ENCODE results near the gene PTPN4.
"Not testable (repeated sequence)": the region's sequence is repeated elsewhere in the genome, so short reads cannot be mapped to it uniquely, and the experiment has no call there.

Gene PTPN4

DNA sequence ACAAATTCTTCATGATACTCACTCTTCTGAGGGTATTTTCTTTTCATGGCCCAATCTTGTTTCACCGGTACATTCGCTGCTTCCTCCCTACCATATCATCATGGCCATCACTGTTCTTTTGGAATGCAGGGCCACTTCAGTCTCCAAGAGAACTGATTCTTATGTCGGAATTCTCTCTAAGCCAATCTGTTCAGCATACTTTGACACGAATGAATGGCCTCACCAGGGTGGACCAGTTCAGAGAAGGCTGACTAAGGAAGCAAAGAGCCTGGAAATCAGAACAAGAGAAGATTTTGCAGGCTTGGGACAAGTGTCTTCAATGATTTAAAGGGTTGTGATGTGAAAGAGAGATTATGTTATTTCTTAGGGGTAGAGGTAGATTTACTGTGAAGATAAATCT lies 248.1 kb downstream of the PTPN4 start:
- in situ Hi-C loops (cut with MboI; ENCODE audit: low sequenced_read_pairs), result no loop called here

- in situ Hi-C loops (cut with MboI; ENCODE audit: low sequenced_read_pairs), result no loop called here
These were observed 252.6 kb downstream of the PTPN4 start for GRCh38 chr2:120012363-120012762.

- in situ Hi-C loops (cut with MboI; ENCODE audit: low sequenced_read_pairs), result no loop called here
These were observed 253.3 kb downstream of the PTPN4 start, which contains the start of gene EPB41L5 for GRCh38 chr2:120012771-120013596. EPB41L5 (plus strand) TSS chr2:120013077; CDS start chr2:120019085, 6,008 bp downstream.

DNA sequence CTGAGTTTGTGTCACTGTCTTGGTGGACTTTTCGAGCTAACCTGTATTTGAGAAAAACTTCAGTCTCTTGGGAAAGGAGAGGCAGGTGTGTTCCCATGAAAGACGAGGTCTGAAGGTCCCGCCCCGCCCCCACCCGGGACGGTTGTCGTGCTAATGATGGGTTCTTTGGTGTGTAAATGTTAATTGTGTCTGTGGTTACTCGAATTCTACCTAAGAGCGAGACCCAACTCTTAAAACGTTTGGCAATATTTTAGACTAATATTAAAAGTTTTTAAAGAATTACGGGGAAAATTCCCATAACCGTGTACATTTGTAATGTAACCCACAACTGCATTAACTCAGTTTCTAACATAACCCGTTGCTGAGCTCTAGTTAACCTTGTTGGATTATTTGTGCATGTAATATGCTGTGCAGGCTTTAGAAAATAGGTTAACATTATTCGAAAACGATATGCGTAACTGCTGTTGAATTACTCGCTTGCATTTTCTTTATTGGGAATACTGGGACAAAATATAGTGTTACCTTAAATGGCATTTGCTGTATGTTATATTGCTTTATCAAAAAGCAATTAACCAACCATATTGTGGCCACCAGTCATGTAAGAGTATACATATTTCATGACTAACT lies 254.0 kb downstream of the PTPN4 start:
- in situ Hi-C loops (cut with MboI; ENCODE audit: low sequenced_read_pairs), result no loop called here

- in situ Hi-C loops (cut with MboI; ENCODE audit: low sequenced_read_pairs), result no loop called here
These were observed 254.7 kb downstream of the PTPN4 start for GRCh38 chr2:120014226-120014980.

DNA sequence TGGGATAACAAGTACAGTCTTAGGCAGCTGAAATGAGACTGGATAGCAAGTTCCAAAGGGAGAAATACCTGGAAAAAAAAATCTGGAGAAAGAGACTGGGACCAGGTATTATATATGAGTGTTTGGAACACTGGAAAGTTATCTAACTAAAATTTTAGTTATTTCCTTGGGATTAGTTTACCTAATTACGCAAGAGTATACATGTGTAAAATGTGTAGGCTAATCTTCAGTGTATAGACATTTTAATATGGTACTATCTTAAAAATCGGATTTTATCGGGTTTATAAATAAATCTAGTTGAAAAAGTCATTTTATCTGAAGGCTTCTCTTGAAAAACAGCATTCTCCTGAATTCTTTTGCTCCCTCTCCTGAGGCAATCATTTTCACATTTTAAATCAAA lies 257.1 kb downstream of the PTPN4 start:
- in situ Hi-C loops (cut with MboI; ENCODE audit: low sequenced_read_pairs), result no loop called here

- in situ Hi-C loops (cut with MboI; ENCODE audit: low sequenced_read_pairs), result no loop called here
These were observed 257.5 kb downstream of the PTPN4 start for GRCh38 chr2:120017201-120017600.

DNA sequence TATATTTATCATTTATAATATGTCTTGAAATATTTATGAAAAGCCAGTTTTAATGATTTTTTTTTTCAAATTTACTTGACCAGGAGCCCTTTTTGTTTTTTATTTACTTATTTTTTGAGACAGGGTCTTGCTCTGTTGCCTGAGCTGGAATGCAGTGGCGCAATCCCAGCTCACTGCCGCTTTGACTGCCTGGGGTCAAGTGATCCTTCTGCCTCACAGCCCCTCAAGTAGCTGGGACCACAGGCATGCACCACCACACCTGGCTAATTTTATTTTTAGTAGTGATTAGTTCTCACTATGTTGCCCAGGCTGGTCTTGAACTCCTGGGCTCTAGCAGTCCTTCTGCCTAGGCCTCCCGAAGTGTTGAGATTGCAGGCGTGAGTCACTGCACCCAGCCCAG lies 258.8 kb downstream of the PTPN4 start:
- in situ Hi-C loops (cut with MboI; ENCODE audit: low sequenced_read_pairs), result no loop called here

DNA sequence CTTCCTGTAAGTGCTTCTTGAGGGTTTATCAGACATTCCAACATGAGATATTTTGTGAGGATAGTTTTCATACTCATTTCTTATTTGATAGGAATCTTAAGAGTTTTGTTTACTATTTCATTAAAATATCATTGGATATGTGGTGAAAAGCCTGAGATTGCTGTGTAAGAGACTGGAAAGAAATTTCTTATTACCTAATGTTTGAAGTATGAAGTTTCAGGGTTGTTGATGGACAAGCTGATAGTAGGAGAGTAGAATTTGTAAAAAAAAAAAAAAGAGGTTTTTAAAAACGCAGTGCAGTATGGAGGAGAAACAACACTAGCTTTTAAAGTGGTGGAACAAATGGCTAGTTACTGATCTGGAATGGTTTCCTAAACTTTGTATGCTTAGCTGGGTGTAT lies 260.8 kb downstream of the PTPN4 start:
- in situ Hi-C loops (cut with MboI; ENCODE audit: low sequenced_read_pairs), result no loop called here

DNA sequence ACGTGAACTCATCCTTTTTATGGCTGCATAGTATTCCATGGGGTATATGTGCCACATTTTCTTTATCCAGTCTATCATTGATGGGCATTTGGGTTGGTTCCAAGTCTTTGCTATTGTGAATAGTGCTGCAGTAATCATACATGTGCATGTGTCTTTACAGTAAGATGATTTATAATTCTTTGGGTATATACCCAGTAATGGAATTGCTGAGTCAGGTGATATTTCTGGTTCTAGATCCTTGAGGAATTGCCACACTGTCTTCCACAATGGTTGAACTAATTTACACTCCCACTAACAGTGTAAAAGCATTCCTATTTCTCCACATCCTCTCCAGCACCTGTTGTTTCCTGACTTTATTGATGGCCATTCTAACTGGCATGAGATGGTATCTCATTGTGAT lies 262.8 kb downstream of the PTPN4 start:
- in situ Hi-C loops (cut with MboI; ENCODE audit: low sequenced_read_pairs), result not testable (repeated sequence)

- in situ Hi-C loops (cut with MboI; ENCODE audit: low sequenced_read_pairs), result no loop called here
These were observed 267.2 kb downstream of the PTPN4 start for GRCh38 chr2:120026890-120027289.

- in situ Hi-C loops (cut with MboI; ENCODE audit: low sequenced_read_pairs), result no loop called here
These were observed 269.1 kb downstream of the PTPN4 start for GRCh38 chr2:120028795-120029194.

- in situ Hi-C loops (cut with MboI; ENCODE audit: low sequenced_read_pairs), result no loop called here
These were observed 270.2 kb downstream of the PTPN4 start for GRCh38 chr2:120029672-120030640.

DNA sequence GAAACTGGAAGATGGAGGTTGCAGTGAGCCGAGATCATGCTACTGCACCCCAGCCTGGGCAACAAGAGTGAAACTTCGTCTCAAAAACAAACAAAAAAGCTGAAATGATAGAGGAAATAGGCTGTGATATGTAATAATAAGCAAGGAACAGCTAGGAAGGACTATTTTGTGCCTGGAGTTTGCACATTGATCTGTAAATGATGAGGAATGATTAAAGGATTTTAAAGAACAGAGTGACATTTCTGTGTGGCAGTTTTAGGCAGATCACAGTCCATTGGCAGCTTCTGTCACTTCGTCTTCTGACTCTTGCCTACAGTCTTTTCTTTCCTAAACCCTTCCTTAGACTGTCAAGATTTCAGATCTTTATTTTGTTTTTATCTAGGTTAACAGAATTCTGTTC lies 272.6 kb downstream of the PTPN4 start:
- in situ Hi-C loops (cut with MboI; ENCODE audit: low sequenced_read_pairs), result no loop called here
